Sigmoid colon (tissue), 7 donors: ENCODE measurements around the gene TTC31. TPM values are rescaled to one million over a fixed set of nuclear protein-coding genes. Genes with fewer than 3 reads are reported as not detected.

Experiments used
- DNase-seq: peaks from one replicate; pipeline ENCODE4 v3.0.0-alpha.2; 2019
- H3K27ac ChIP-seq, 4 donors: fragments of 200-600 bp; sonication (generic); one replicate each; pipeline ENCODE4 v1.5.1; 2016 to 2019; ENCODE audit warnings: mild to moderate bottlenecking in 1 of 4
- H3K27me3 ChIP-seq, 3 donors: fragments of 200-600 bp; sonication (generic); one replicate each; pipeline ENCODE4 v1.5.1; 2019; ENCODE audit warnings: mild to moderate bottlenecking in 1 of 3
- H3K36me3 ChIP-seq, 4 donors: fragments of 200-600 bp; sonication (generic); one replicate each; pipeline ENCODE4 v1.5.1; 2016 to 2019
- H3K4me1 ChIP-seq, 4 donors: fragments of 200-600 bp; sonication (generic); one replicate each; pipeline ENCODE4 v1.5.1; 2017 to 2019
- H3K4me3 ChIP-seq, 4 donors: fragments of 200-600 bp; sonication (generic); one replicate each; pipeline ENCODE4 v1.5.1; 2017 to 2019; ENCODE audit warnings: mild to moderate bottlenecking in 2 of 4, moderate library complexity in 1 of 4
- H3K9me3 ChIP-seq, 4 donors: fragments of 200-600 bp in 3 of 4; sonication (generic) in 3 of 4; one replicate each; pipeline versions ENCODE4 v1.5.1 to v1.6.1; 2013 to 2019
- EP300 ChIP-seq, 4 donors: sonication (generic); formaldehyde crosslinking; IDR thresholded peaks; one replicate each; pipeline ENCODE4 v1.6.1; 2017; ENCODE audit warnings: antibody characterized with exemption in 4 of 4
- POLR2A ChIP-seq, 2 donors: fragments of 450-650 bp; IDR thresholded peaks; one replicate each; pipeline ENCODE4 v1.6.1; 2016; ENCODE audit warnings: antibody characterized with exemption in 2 of 2, mild to moderate bottlenecking in 2 of 2, moderate library complexity in 2 of 2
- POLR2AphosphoS5 ChIP-seq, 4 donors: sonication (generic); formaldehyde crosslinking; IDR thresholded peaks; one replicate each; pipeline ENCODE4 v1.6.1; 2017; ENCODE audit warnings: antibody characterized with exemption in 4 of 4
- WGBS, 2 donors: extraction: QIAGEN DNeasy Blood & Tissue Kit; methylation state at CpG; one replicate each; pipeline ENCODE4 v1.1.7; 2013; 5-methylcytosine and 5-hydroxymethylcytosine counted together
- intact Hi-C: fragments of 100-400 bp; cut with DNase I; formaldehyde crosslinking; loops from one replicate; pipeline ENCODE4 v1.15.1; 2023
- polyA plus RNA-seq, 3 donors: library from polyadenylated mRNA; stranded (reverse); fragments of 200-250 nt; gene quantifications; one replicate each; pipeline ENCODE4 v1.2.3, GENCODE V29; 2013
- total RNA-seq, 4 donors: library from RNA; depleted of rRNA; stranded (reverse); fragments of >200 nt; gene quantifications; one replicate each; pipeline ENCODE4 v1.1.0, GENCODE V29; 2016
- TF ChIP-seq, protein P1 (sequence below), 4 experiments: fragments of 450-650 bp in 3 of 4; fragments of 200-600 bp in 1 of 4; IDR thresholded peaks; one replicate each; pipeline ENCODE4 v1.5.1; 2016 to 2019; ENCODE audit warnings: antibody characterized with exemption in 4 of 4, mild to moderate bottlenecking in 3 of 4, moderate library complexity in 2 of 4
- donor health status: healthy with polysubstance abuse.
- donor health status: Bipolar disorder and iron deficiency.
- donor health status: healthy.

TTC31 gene
- total and polyA plus RNA-seq, 7 donors: 12.7 to 29.6 (median 22.4) TPM

DNA sequence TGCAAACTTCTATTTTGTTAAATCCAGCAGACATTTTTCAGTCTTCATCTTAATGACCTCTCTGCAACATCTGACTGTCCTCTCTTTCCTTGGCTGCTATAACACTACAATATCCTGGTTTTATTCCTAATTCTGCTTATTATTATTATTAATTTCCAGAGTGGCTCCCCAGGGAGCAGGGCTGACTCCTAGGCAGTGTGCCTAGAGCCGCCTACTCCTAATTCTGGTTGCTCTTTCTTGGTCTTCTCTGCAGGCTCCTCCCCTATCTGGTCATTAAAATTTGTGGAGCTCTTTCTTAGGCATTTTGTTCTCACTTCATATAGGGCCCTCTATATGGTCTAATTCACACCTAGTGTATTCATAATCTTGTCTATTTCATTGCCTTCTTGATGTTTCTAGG lies 60.1 kb downstream of the TTC31 start:
- no peaks in the 10 kb centered on the region for H3K4me1 ChIP-seq
- intact Hi-C loops: no loop called here

More for the DNA sequence above, 60.1 kb downstream of the TTC31 start:
- no peak for DNase-seq
- Histone ChIP-seq H3K9me3 (no peaks in the 10 kb centered on the region), H3K27me3 (no peaks in the 10 kb centered on the region), H3K36me3 (no peaks in the 10 kb centered on the region), H3K4me3 (no peak overlapping the region), H3K27ac (no peak overlapping the region)
- TF ChIP-seq EP300 (IDR thresholded peaks at IDR 0.05) (no peak), POLR2AphosphoS5 (IDR thresholded peaks at IDR 0.05) (no peak), POLR2A (IDR thresholded peaks at IDR 0.05) (no peak)
- TF ChIP-seq, protein P1, sequence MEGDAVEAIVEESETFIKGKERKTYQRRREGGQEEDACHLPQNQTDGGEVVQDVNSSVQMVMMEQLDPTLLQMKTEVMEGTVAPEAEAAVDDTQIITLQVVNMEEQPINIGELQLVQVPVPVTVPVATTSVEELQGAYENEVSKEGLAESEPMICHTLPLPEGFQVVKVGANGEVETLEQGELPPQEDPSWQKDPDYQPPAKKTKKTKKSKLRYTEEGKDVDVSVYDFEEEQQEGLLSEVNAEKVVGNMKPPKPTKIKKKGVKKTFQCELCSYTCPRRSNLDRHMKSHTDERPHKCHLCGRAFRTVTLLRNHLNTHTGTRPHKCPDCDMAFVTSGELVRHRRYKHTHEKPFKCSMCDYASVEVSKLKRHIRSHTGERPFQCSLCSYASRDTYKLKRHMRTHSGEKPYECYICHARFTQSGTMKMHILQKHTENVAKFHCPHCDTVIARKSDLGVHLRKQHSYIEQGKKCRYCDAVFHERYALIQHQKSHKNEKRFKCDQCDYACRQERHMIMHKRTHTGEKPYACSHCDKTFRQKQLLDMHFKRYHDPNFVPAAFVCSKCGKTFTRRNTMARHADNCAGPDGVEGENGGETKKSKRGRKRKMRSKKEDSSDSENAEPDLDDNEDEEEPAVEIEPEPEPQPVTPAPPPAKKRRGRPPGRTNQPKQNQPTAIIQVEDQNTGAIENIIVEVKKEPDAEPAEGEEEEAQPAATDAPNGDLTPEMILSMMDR (IDR thresholded peaks at IDR 0.05): no peak
- WGBS, 2 donors: 88 to 94% methylated on average over 1 of the region's 1 CpG

Other genes with a start within 250 kb of the TTC31 start
- gene SLC4A5, start 139.7 kb upstream of the TTC31 start, total RNA-seq: 10 to 100 TPM in 1 of 4 donors, 1 to 10 TPM in 3; 1.5 to 12.2 (median 3.6) TPM
- gene SLC4A5, start 139.7 kb upstream of the TTC31 start, polyA plus RNA-seq: 1 to 10 TPM in 1 of 3 donors, under 1 TPM in 2; under 0.01 to 1.8 (median 0.23) TPM
- 100 to 1,000 TPM in 3 of 4 donors, 10 to 100 TPM in 1; 99.2 to 137 (median 107) TPM for gene DCTN1, start 102.8 kb upstream of the TTC31 start, total RNA-seq
- 10 to 100 TPM; 67.3 to 93.2 (median 69.4) TPM for gene DCTN1, start 102.8 kb upstream of the TTC31 start, polyA plus RNA-seq
- gene C2orf81, start 61.5 kb upstream of the TTC31 start, total RNA-seq: 1 to 10 TPM in 3 of 4 donors, not detected in 1; 1.4 to 2.2 (median 2.0) TPM
- gene C2orf81, start 61.5 kb upstream of the TTC31 start, polyA plus RNA-seq: 1 to 10 TPM in 2 of 3 donors, under 1 TPM in 1; 0.46 to 2.0 (median 1.8) TPM
- 10 to 100 TPM in 2 of 4 donors, 1 to 10 TPM in 2; 7.5 to 13.3 (median 9.8) TPM for gene WDR54, start 61.4 kb upstream of the TTC31 start, total RNA-seq
- 10 to 100 TPM in 1 of 3 donors, 1 to 10 TPM in 2; 3.0 to 13.6 (median 3.2) TPM for gene WDR54, start 61.4 kb upstream of the TTC31 start, polyA plus RNA-seq
- 10 to 100 TPM; 13.5 to 20.0 (median 17.0) TPM for gene RTKN, start 41.1 kb upstream of the TTC31 start, total RNA-seq
- 10 to 100 TPM; 15.0 to 44.6 (median 16.2) TPM for gene RTKN, start 41.1 kb upstream of the TTC31 start, polyA plus RNA-seq
- 10 to 100 TPM in 2 of 4 donors, 1 to 10 TPM in 2; 7.5 to 41.8 (median 15.0) TPM for gene INO80B, start 28.0 kb upstream of the TTC31 start, total RNA-seq
- 10 to 100 TPM; 12.9 to 36.9 (median 19.2) TPM for gene INO80B, start 28.0 kb upstream of the TTC31 start, polyA plus RNA-seq
- 10 to 100 TPM; 63.1 to 89.2 (median 74.1) TPM for gene WBP1, start 24.6 kb upstream of the TTC31 start, total RNA-seq
- gene WBP1, start 24.6 kb upstream of the TTC31 start, polyA plus RNA-seq: 10 to 100 TPM; 59.2 to 61.3 (median 59.3) TPM
- 10 to 100 TPM; 21.4 to 34.3 (median 26.3) TPM for gene MOGS, start 17.7 kb upstream of the TTC31 start, total RNA-seq
- gene MOGS, start 17.7 kb upstream of the TTC31 start, polyA plus RNA-seq: 10 to 100 TPM in 2 of 3 donors, 1 to 10 TPM in 1; 7.8 to 44.7 (median 10.2) TPM
- gene MRPL53, start 10.4 kb upstream of the TTC31 start, total RNA-seq: 10 to 100 TPM; 10.2 to 77.1 (median 36.7) TPM
- gene MRPL53, start 10.4 kb upstream of the TTC31 start, polyA plus RNA-seq: 10 to 100 TPM; 57.7 to 75.6 (median 64.7) TPM
- gene CCDC142, start 83 bp upstream of the TTC31 start, total RNA-seq: 10 to 100 TPM; 15.8 to 20.9 (median 16.8) TPM
- gene CCDC142, start 83 bp upstream of the TTC31 start, polyA plus RNA-seq: 10 to 100 TPM in 1 of 3 donors, 1 to 10 TPM in 2; 1.8 to 16.8 (median 2.1) TPM
- gene LBX2, start 16.5 kb downstream of the TTC31 start, total RNA-seq: under 1 TPM in 1 of 4 donors, not detected in 3; 0.99 TPM
- gene LBX2, start 16.5 kb downstream of the TTC31 start, polyA plus RNA-seq: 1 to 10 TPM; 1.3 to 2.4 (median 1.8) TPM
- gene PCGF1, start 24.6 kb downstream of the TTC31 start, total RNA-seq: 10 to 100 TPM in 3 of 4 donors, 1 to 10 TPM in 1; 8.9 to 22.8 (median 16.0) TPM
- 10 to 100 TPM; 12.6 to 22.8 (median 15.7) TPM for gene PCGF1, start 24.6 kb downstream of the TTC31 start, polyA plus RNA-seq
- gene TLX2, start 31.4 kb downstream of the TTC31 start, total RNA-seq: 1 to 10 TPM; 1.2 to 2.5 (median 1.8) TPM
- gene TLX2, start 31.4 kb downstream of the TTC31 start, polyA plus RNA-seq: 1 to 10 TPM in 1 of 3 donors, not detected in 2; 1.0 TPM
- gene DQX1, start 43.1 kb downstream of the TTC31 start, total RNA-seq: not detected
- gene DQX1, start 43.1 kb downstream of the TTC31 start, polyA plus RNA-seq: 10 to 100 TPM in 2 of 3 donors, 1 to 10 TPM in 1; 7.2 to 15.6 (median 13.2) TPM
- 100 to 1,000 TPM in 1 of 4 donors, 10 to 100 TPM in 3; 76.5 to 133 (median 83.1) TPM for gene AUP1, start 46.6 kb downstream of the TTC31 start, total RNA-seq
- gene AUP1, start 46.6 kb downstream of the TTC31 start, polyA plus RNA-seq: 100 to 1,000 TPM in 1 of 3 donors, 10 to 100 TPM in 2; 46.5 to 178 (median 47.4) TPM
- gene HTRA2, start 46.9 kb downstream of the TTC31 start, total RNA-seq: 10 to 100 TPM; 28.2 to 39.3 (median 31.8) TPM
- 10 to 100 TPM; 19.7 to 39.8 (median 22.8) TPM for gene HTRA2, start 46.9 kb downstream of the TTC31 start, polyA plus RNA-seq
- gene LOXL3, start 70.9 kb downstream of the TTC31 start, total RNA-seq: 1 to 10 TPM; 5.4 to 7.9 (median 7.8) TPM
- 1 to 10 TPM in 2 of 3 donors, under 1 TPM in 1; 0.60 to 3.5 (median 1.8) TPM for gene LOXL3, start 70.9 kb downstream of the TTC31 start, polyA plus RNA-seq
- 10 to 100 TPM; 16.1 to 21.4 (median 18.1) TPM for gene DOK1, start 71.6 kb downstream of the TTC31 start, total RNA-seq
- 10 to 100 TPM; 17.1 to 24.9 (median 22.8) TPM for gene DOK1, start 71.6 kb downstream of the TTC31 start, polyA plus RNA-seq
- gene M1AP, start 165.2 kb downstream of the TTC31 start, total RNA-seq: under 1 TPM in 2 of 4 donors, not detected in 2; 0.16 to 0.36 TPM
- under 1 TPM in 2 of 3 donors, not detected in 1; 0.31 to 0.60 TPM for gene M1AP, start 165.2 kb downstream of the TTC31 start, polyA plus RNA-seq
- 1 to 10 TPM; 2.2 to 5.5 (median 3.6) TPM for gene SEMA4F, start 171.2 kb downstream of the TTC31 start, total RNA-seq
- gene SEMA4F, start 171.2 kb downstream of the TTC31 start, polyA plus RNA-seq: 1 to 10 TPM in 2 of 3 donors, under 1 TPM in 1; 0.69 to 3.5 (median 1.2) TPM